H1 (cell line): ENCODE measurements around the gene GPR25.

ENCODE experiments used
- CTCF ChIP-seq, 3 experiments: IDR thresholded peaks; 1 replicate in 2 of 3; 2 replicates in 1 of 3; pipeline versions ENCODE4 v1.5.1 to v1.6.1; 2011; ENCODE audit warnings: low read length in 3 of 3, mild to moderate bottlenecking in 3 of 3, inconsistent platforms in 2 of 3, low read depth in 1 of 3, moderate library complexity in 1 of 3; ENCODE audit not compliant: insufficient read depth in 1 of 3; ENCODE audit errors: control extremely low read depth in 1 of 3
- EP300 ChIP-seq, 2 experiments: IDR thresholded peaks; 1 replicate in 1 of 2; 2 replicates in 1 of 2; pipeline ENCODE4 v1.6.1; 2011 to 2012; ENCODE audit warnings: low read depth in 2 of 2, low read length in 2 of 2, mild to moderate bottlenecking in 2 of 2, borderline replicate concordance in 1 of 2, inconsistent platforms in 1 of 2, moderate library complexity in 1 of 2
- EZH2 ChIP-seq: fragments of 200-600 bp; sonication (generic); IDR thresholded peaks from 2 replicates; pipeline ENCODE4 v1.7.1; 2012; ENCODE audit warnings: low read depth, mild to moderate bottlenecking, moderate library complexity, low read length, inconsistent platforms; ENCODE audit not compliant: severe bottlenecking
- POLR2A ChIP-seq, 2 experiments: IDR thresholded peaks; 1 replicate in 1 of 2; 2 replicates in 1 of 2; pipeline ENCODE4 v1.6.1; 2011; ENCODE audit warnings: low read depth in 2 of 2, low read length in 2 of 2, mild to moderate bottlenecking in 2 of 2; ENCODE audit errors: control extremely low read depth in 1 of 2
- POLR2AphosphoS5 ChIP-seq: IDR thresholded peaks from 2 replicates; pipeline ENCODE4 v1.6.1; 2011; ENCODE audit warnings: low read depth, low read length
- RAD21 ChIP-seq, 2 experiments: IDR thresholded peaks in 1 of 2; conservative IDR thresholded peaks in 1 of 2; 2 replicates each; pipeline ENCODE4 v1.6.1; 2011; ENCODE audit warnings: low read depth in 2 of 2, low read length in 2 of 2, improper control_type of control experiment in 1 of 2, inconsistent platforms in 1 of 2, mild to moderate bottlenecking in 1 of 2, moderate library complexity in 1 of 2
- RBBP5 ChIP-seq: IDR thresholded peaks from 2 replicates; pipeline ENCODE4 v1.7.1; 2012; ENCODE audit warnings: low read depth, mild to moderate bottlenecking, inconsistent platforms, low read length, moderate library complexity, borderline replicate concordance
- RFX5 ChIP-seq: IDR thresholded peaks from 2 replicates; pipeline ENCODE4 v1.6.1; 2011; ENCODE audit warnings: low read depth, low read length, improper control_type of control experiment, borderline replicate concordance
- USF2 ChIP-seq: IDR thresholded peaks from 2 replicates; pipeline ENCODE4 v1.6.1; 2011; ENCODE audit warnings: low read length, improper control_type of control experiment

- TF ChIP-seq USF2 (no peak), POLR2AphosphoS5 (no peak), POLR2A (IDR thresholded peaks at IDR 0.05; ENCODE audit: control extremely low read depth in 1 of 2, low read depth in 2 of 2, low read length in 2 of 2) (no peak), RAD21 (IDR thresholded peaks at IDR 0.05 in 1 of 2, conservative IDR thresholded peaks at IDR 0.05 in 1 of 2; ENCODE audit: low read depth in 2 of 2, low read length in 2 of 2) (no peak), EZH2 (no peak), CTCF (IDR thresholded peaks at IDR 0.05; ENCODE audit: control extremely low read depth in 1 of 3, insufficient read depth in 1 of 3, low read depth in 1 of 3, low read length in 3 of 3) (no peak), RFX5 (no peak), RBBP5 (no peak), EP300 (IDR thresholded peaks at IDR 0.05; ENCODE audit: borderline replicate concordance in 1 of 2, low read depth in 2 of 2, low read length in 2 of 2) (no peak)
Measured at GRCh38 chr1:200869376-200869752, 3.4 kb upstream of the GPR25 start.
